Motor neuron (in vitro differentiated cells): ENCODE results near the gene CYP4F22. TPM values are rescaled to one million over a fixed set of nuclear protein-coding genes. Genes with fewer than 3 reads are reported as not detected.
"Not testable (repeated sequence)": the region's sequence is repeated elsewhere in the genome, so short reads cannot be mapped to it uniquely, and the experiment has no call there.

Source experiments
- ATAC-seq, 8 experiments: fragments of 200-7000 bp; cut with Tn5 transposase; replicated peaks in 6 of 8; 2 replicates each; pipeline ENCODE4 v1.8.0; 2021; ENCODE audit warnings: mild to moderate bottlenecking in 8 of 8, moderate library complexity in 8 of 8
- H3K27ac ChIP-seq, 2 donors: fragments of 250-450 bp; sonication (Bioruptor Pico); 2 replicates each; pipeline ENCODE4 v1.9.0; 2021; ENCODE audit warnings: antibody characterized with exemption in 2 of 2, mild to moderate bottlenecking in 2 of 2, moderate library complexity in 1 of 2
- H3K4me1 ChIP-seq, 2 donors: fragments of 250-450 bp; sonication (Bioruptor Pico); replicated peaks in 1 of 2; 2 replicates each; pipeline ENCODE4 v1.6.1; 2021; ENCODE audit warnings: antibody characterized with exemption in 2 of 2, mild to moderate bottlenecking in 2 of 2, moderate library complexity in 1 of 2
- H3K4me3 ChIP-seq, 5 donors: fragments of 250-450 bp; sonication (Bioruptor Pico); 2 replicates each; pipeline ENCODE4 v1.9.0; 2021; ENCODE audit warnings: antibody characterized with exemption in 5 of 5, mild to moderate bottlenecking in 5 of 5, moderate library complexity in 4 of 5
- WGBS, 10 experiments: fragments of 450-650 bp; shearing (Covaris generic); methylation state at CpG; one replicate each; pipeline ENCODE4 v1.0.0; 2022; 5-methylcytosine and 5-hydroxymethylcytosine counted together
- in situ Hi-C, 9 experiments: fragments of 400-800 bp; cut with MboI; loops; one replicate each; pipeline ENCODE4 v1.15.0; 2021; ENCODE audit warnings: low sequenced_read_pairs in 9 of 9, low pct_unique_long_range_greater_than_20kb in 2 of 9; ENCODE audit not compliant: unreplicated experiment in 9 of 9
- total RNA-seq, 8 experiments: library from RNA; unstranded; fragments of 300-600 nt; gene quantifications; 2 replicates each; pipeline versions ENCODE4 v1.2.3 to v1.2.4, GENCODE V29; 2022

The CYP4F22 gene
- under 1 TPM in 4 of 8 experiments, not detected in 4; 0.09 to 0.71 (median 0.11) TPM for total RNA-seq

DNA sequence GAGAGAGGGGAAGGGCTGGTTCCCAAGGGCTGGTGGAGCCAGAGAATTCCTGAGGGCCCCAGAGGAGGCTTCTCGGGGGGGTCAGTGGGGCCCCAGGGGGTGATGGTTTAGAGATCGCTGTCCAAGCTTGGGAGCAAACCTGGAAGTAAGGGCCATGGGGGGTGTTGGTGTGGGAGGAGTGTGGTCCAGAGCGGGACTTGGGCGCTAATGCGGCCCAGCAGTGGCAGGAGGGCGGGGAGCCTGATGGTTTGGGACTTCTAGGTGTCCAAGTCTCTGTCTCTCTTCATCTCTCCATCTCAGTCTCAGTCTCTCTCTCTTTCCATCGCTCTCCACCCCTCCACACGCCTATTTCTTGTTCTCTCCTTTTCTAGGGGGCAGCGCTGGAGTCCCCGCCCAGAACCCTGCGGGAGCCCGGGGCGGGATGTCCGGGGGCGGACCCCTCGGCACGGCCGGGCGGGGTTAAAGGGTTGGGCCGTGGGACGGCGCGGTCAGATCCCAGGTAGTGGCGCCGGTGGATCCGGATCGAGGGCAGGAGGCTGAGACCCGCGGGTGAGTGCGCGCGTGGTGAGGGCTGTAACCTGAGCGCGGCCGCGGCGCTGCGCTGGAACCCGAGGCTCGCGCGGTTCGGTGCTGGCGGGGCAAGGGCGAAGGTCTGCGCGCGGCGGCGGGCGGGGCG, at the start of gene CYP4F22:
Gene CYP4F22 (plus strand): TSS at position 491 of the 676 bp plus-strand sequence. CDS start 16,812 bp downstream, outside the sequence.
- no peak within 1 kb of the TSS for H3K27ac ChIP-seq
- no peaks in the 10 kb centered on the region for H3K4me1 ChIP-seq
- in situ Hi-C loops: no loop called here
- peak in 1 of 8 experiments; percentile 25 for ATAC-seq
- H3K4me3 ChIP-seq: no peak within 1 kb of the TSS
- 20 to 40% (median 35%) methylated on average over 1 to 4 of the region's 52 CpGs; no CpG with 5 or more reads in 7 of the 10 experiments for WGBS, 10 experiments

- no CpG with 5 or more reads among the region's 2 CpGs for WGBS, 10 experiments
- in situ Hi-C loops: no loop called here
- H3K4me3 ChIP-seq: no peak overlapping the region
- peaks cover 0 to 8% of the 10 kb centered on the region in 2 donors for H3K4me1 ChIP-seq
- no peak for ATAC-seq
- no peak overlapping the region for H3K27ac ChIP-seq
Measured at GRCh38 chr19:15461694-15462093, 46.6 kb upstream of the CYP4F22 start.

GRCh38 chr19:15463861-15464371, 44.4 kb upstream of the CYP4F22 start:
- ATAC-seq: no peak
- WGBS, 10 experiments: 0 to 61% (median 57%) methylated on average over 1 to 12 of the region's 25 CpGs; no CpG with 5 or more reads in 7 of the 10 experiments
- Histone ChIP-seq H3K4me1 (no peaks in the 10 kb centered on the region), H3K27ac (no peak overlapping the region), H3K4me3 (no peak overlapping the region)
- in situ Hi-C loops: no loop called here

DNA sequence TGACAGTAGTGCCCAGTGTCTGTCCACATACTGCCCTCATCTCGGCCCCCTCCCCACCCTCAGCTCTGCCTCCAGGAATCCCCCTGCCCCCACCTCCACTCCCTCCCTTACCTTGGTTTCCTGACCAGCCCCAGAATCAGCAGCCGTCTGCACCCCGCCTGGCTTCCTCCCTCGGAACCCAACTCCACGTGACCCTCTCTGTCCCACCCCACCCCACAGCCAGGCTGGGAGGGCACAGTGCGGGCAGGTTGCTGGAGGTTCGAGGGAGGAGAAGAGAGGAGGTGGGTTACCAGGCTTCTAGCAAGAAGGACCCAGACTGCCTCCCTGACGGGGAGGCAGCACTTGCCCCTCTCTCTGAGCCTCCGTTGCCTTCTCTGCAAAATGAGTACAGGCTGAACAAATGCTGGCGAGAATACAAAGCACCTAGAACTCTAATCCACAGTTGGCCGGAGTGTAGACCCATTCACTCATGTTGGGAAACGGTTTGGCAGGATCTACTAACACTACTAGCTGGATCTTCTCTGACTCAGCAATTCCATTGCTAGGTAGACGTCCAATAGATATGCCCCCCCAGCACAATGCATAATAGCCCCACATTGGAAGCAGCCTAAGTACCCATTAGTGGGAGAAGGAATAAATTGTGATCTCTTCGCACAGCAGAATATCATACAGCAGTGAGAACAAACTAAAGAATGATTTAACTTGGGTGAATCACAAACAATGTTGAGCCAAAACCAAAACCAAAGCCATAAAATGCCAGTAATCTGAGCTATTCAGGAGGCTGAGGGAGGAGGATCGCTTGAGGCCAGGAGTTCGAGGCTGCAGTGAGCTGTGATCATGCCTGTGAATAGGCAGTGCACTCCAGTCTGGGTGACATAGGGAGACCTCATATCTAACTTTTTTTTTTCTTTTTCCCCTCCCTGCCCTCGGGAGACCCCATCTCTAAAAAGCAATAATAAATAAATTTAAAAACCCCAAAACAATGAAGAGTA, 43.6 kb upstream of the CYP4F22 start, which contains the start of gene RASAL3:
Gene RASAL3 (minus strand): TSS at position 151 of the 992 bp plus-strand sequence. CDS start 186 bp downstream, outside the sequence.
- in situ Hi-C loops: no loop called here
- no peak within 1 kb of the TSS for H3K4me3 ChIP-seq
- WGBS, 10 experiments: 0 to 100% (median 50%) methylated on average over 1 to 7 of the region's 17 CpGs; no CpG with 5 or more reads in 1 of the 10 experiments

GRCh38 chr19:15466851-15467733, 41.2 kb upstream of the CYP4F22 start:
- H3K4me1 ChIP-seq: no peaks in the 10 kb centered on the region
- ATAC-seq: no peak
- in situ Hi-C loops: no loop called here
- H3K27ac ChIP-seq: no peak overlapping the region
- no peak overlapping the region for H3K4me3 ChIP-seq
- WGBS, 10 experiments: 0 to 42% (median 24%) methylated on average over 1 to 7 of the region's 8 CpGs

More for the DNA sequence above, 43.6 kb upstream of the CYP4F22 start, which contains the start of gene RASAL3:
- H3K4me1 ChIP-seq: no peaks in the 10 kb centered on the region
- H3K27ac ChIP-seq: no peak within 1 kb of the TSS
- ATAC-seq: no peak

DNA sequence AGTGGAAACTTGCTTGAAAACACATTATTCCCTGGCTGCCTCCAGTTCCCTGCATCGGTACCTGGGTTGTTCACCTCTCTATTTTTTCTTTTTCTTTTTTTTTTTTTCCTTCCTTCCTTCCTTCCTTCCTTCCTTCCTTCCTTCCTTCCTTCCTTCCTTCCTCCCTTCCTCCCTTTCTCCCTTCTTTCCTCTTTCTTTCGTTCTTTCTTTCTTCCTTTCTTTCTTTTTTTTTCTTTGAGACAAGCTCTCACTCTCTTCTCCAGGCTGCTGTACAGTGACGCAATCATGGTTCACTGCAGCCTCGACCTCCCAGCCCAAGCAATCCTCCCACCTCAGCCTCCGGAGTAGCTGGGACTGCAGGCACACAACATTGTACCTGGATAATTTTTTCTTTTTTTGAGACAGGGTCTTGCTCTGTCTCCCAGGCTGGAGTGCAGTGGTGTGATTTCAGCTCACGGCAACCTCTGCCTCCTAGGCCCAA, 40.6 kb upstream of the CYP4F22 start:
- 58 to 88% (median 68%) methylated on average over 1 to 6 of the region's 6 CpGs; no CpG with 5 or more reads in 3 of the 10 experiments for WGBS, 10 experiments
- in situ Hi-C loops: no loop called here
- no peaks in the 10 kb centered on the region for H3K4me1 ChIP-seq
- no peak overlapping the region for H3K27ac ChIP-seq
- no peak overlapping the region for H3K4me3 ChIP-seq
- no peak for ATAC-seq

DNA sequence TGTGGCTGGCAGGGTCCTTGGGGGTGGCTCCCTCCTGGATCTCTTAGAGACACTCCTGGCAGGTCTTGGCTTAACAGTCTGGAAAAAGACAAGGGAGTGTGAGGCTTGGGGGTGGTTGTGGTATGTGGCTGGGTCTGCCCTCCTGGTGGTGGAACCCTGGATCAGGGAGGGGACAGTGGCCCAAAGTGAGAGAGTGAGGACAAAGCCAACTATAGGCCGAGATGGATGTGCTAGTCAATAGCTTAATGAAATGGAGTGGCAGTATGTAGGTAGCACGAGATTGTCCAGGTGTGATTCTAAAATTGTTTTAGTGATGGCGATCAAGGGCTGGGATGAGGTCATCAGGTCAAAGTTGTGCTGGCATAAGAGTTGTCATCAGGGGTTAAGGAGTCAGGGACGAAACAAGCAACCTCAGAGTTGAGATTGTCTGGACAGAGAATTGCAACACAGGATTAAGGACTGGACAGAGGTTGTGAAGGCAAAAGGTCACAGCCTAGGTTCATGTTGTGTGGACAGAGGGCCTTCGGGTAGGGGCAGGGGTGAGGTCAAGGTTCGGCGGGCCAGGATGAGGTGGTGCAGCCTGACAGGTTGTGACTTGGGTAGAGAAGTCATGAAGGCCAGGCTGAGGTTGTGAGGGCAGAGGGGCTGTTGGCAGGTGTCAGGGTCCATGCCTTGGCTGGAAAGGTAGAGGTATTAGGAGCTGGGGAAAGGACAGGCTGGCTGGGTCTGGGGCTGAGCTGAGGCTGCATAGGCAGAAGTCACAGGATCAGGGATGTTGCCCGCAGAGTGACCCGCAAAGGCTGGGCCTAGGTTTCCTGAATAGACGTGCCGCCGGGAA, 39.4 kb upstream of the CYP4F22 start:
- in situ Hi-C loops: no loop called here
- H3K4me3 ChIP-seq: no peak overlapping the region
- ATAC-seq: no peak

GRCh38 chr19:15469513-15470297, 38.6 kb upstream of the CYP4F22 start:
- Histone ChIP-seq H3K4me1 (no peaks in the 10 kb centered on the region), H3K27ac (no peak overlapping the region), H3K4me3 (no peak overlapping the region)
- in situ Hi-C loops: no loop called here
- ATAC-seq: peak in 3 of 8 experiments; percentile 68 to 94 (median 80)
- 0 to 60% (median 18%) methylated on average over 1 to 15 of the region's 65 CpGs; no CpG with 5 or more reads in 6 of the 10 experiments for WGBS, 10 experiments

More for the DNA sequence above, 39.4 kb upstream of the CYP4F22 start:
- WGBS, 10 experiments: 45 to 80% (median 65%) methylated on average over 2 to 10 of the region's 12 CpGs; no CpG with 5 or more reads in 3 of the 10 experiments
- H3K27ac ChIP-seq: no peak overlapping the region
- no peaks in the 10 kb centered on the region for H3K4me1 ChIP-seq

DNA sequence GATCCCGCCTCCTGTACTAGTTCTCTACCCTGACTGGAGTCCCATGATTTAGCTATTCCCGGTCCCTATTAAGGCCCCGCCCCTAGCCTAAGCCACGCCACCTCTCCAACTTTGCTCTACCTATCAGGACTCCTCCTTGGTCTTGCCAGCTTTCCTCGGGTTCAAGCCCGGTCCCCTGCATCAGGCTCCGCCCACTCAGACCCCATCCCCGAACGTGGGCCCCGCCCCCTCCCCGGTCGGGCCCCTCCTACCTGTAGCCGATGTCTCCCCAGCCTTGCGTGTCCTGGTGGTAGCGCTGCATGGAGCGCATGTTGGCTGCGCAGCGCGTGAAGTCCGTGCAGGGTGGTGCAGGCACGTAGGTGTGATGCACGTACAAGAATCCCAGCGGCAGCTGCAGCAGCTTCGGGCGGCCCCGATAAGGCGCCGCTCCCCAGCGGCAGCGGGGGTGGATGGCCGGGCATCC, 36.7 kb upstream of the CYP4F22 start:
- 50 to 85% (median 80%) methylated on average over 2 to 9 of the region's 31 CpGs; no CpG with 5 or more reads in 7 of the 10 experiments for WGBS, 10 experiments
- ATAC-seq: no peak
- in situ Hi-C loops: no loop called here
- Histone ChIP-seq H3K4me3 (no peak overlapping the region), H3K4me1 (no peaks in the 10 kb centered on the region), H3K27ac (no peak overlapping the region)

DNA sequence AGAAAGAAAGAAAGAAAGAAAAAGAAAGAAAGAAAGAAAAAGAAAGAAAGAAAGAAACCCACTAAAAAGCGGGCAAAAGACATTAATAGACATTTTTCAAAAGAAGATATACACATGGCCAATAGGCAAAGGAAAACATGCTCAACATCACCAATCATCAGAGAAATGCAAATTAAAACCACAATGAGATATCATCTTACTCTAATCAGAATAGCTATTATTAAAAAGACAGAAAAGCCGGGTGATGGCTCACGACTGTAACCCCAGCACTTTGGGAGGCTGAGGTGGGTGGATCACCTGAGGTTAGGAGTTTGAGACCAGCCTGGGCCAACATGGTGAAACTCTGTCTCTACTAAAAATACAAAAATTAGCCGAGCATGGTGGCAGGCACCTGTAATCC, 34.5 kb upstream of the CYP4F22 start:
- H3K27ac ChIP-seq, H3K4me1 ChIP-seq, H3K4me3 ChIP-seq, ATAC-seq, in situ Hi-C loops: not testable (repeated sequence)
- WGBS, 10 experiments: 24 to 100% (median 49%) methylated on average over 1 to 4 of the region's 4 CpGs

- no peak overlapping the region for H3K4me3 ChIP-seq
- no peak overlapping the region for H3K27ac ChIP-seq
- in situ Hi-C loops: no loop called here
- 20 to 100% (median 71%) methylated on average over 1 to 2 of the region's 4 CpGs; no CpG with 5 or more reads in 3 of the 10 experiments for WGBS, 10 experiments
- no peak for ATAC-seq
- H3K4me1 ChIP-seq: no peaks in the 10 kb centered on the region
Measured at GRCh38 chr19:15475169-15475568, 33.2 kb upstream of the CYP4F22 start.
